Endothelial cell of umbilical vein (primary cell): ENCODE results near the gene SPINK4. TPM values are rescaled to one million over a fixed set of nuclear protein-coding genes. Genes with fewer than 3 reads are reported as not detected.

ENCODE experiments used
- BruUV-seq: library from RNA; stranded (reverse); fragments of 400-500 nt; replicated peaks from 2 replicates; lab custom pipeline; 2021; lab: Mats Ljungman, UMichigan
- CTCF ChIA-PET: fragments of 300-600, 350-600 bp; sonication (Branson Sonifier 250); formaldehyde crosslinking; loops from one replicate; lab custom pipeline; 2021; ENCODE audit warnings: antibody characterized with exemption, inconsistent platforms; lab: Charles Lee
- POLR2A ChIA-PET: fragments of 300-600, 350-600 bp; sonication (Branson Sonifier 250); formaldehyde crosslinking; loops from one replicate; lab custom pipeline; 2021; ENCODE audit warnings: antibody characterized with exemption, inconsistent platforms; lab: Charles Lee
- DNase-seq: peaks from one replicate; pipeline ENCODE4 v3.0.0-alpha.2; 2011; ENCODE audit warnings: low read depth, low spot score
- FAIRE-seq: peaks from 2 replicates; lab custom pipeline; 2011; peaks lifted over from hg19 to GRCh38; lab: Jason Lieb, UNC
- H2AFZ ChIP-seq: 2 replicates; pipeline ENCODE4 v1.6.0; 2012; ENCODE audit warnings: low read depth, low read length, control low read depth, inconsistent platforms
- H3K27ac ChIP-seq: 2 replicates; pipeline ENCODE4 v1.5.1; 2011; ENCODE audit warnings: low read depth, mild to moderate bottlenecking, control low read depth, low read length, moderate library complexity; ENCODE audit not compliant: insufficient read depth
- H3K27me3 ChIP-seq, 2 experiments: 2 replicates each; pipeline versions ENCODE4 v1.6.0 to v1.6.1; 2011; ENCODE audit warnings: low read length in 2 of 2, mixed read lengths in 1 of 2; ENCODE audit not compliant: control insufficient read depth in 2 of 2, insufficient read depth in 2 of 2
- H3K36me3 ChIP-seq, 2 experiments: 2 replicates in 1 of 2; 3 replicates in 1 of 2; pipeline ENCODE4 v1.5.1; 2011; ENCODE audit warnings: low read length in 2 of 2, mild to moderate bottlenecking in 1 of 2, moderate library complexity in 1 of 2; ENCODE audit not compliant: control insufficient read depth in 2 of 2, insufficient read depth in 2 of 2; ENCODE audit errors: extremely low read depth in 1 of 2
- H3K4me1 ChIP-seq: 3 replicates; pipeline ENCODE4 v1.5.1; 2011; ENCODE audit warnings: mild to moderate bottlenecking, low read length; ENCODE audit not compliant: control insufficient read depth, insufficient read depth; ENCODE audit errors: extremely low read depth
- H3K4me2 ChIP-seq: 2 replicates; pipeline ENCODE4 v1.6.1; 2011; ENCODE audit warnings: low read length, control low read depth, mixed read lengths; ENCODE audit not compliant: insufficient read depth
- H3K4me3 ChIP-seq, 3 experiments: fragments of 200-600 bp in 1 of 3; sonication (generic), shearing (Covaris generic) in 1 of 3; replicated peaks in 1 of 3; 2 replicates each; pipeline ENCODE4 v1.5.1; 2011 to 2016; ENCODE audit warnings: control low read depth in 3 of 3, low read length in 3 of 3, mild to moderate bottlenecking in 2 of 3, inconsistent platforms in 1 of 3, low read depth in 1 of 3, moderate library complexity in 1 of 3; ENCODE audit not compliant: insufficient read depth in 1 of 3
- H3K79me2 ChIP-seq: 2 replicates; pipeline ENCODE4 v1.6.0; 2012; ENCODE audit warnings: low read length, inconsistent platforms; ENCODE audit not compliant: control insufficient read depth, insufficient read depth
- H3K9ac ChIP-seq: replicated peaks from 2 replicates; pipeline ENCODE3; 2011; ENCODE audit warnings: low read length, control low read depth; ENCODE audit not compliant: insufficient read depth; ENCODE audit errors: extremely low read depth
- H3K9me1 ChIP-seq: replicated peaks from 3 replicates; pipeline ENCODE4 v1.6.0; 2011; ENCODE audit warnings: mild to moderate bottlenecking, low read length; ENCODE audit not compliant: control insufficient read depth, insufficient read depth; ENCODE audit errors: extremely low read depth
- H3K9me3 ChIP-seq: replicated peaks from 2 replicates; pipeline ENCODE4 v1.5.1; 2012; ENCODE audit warnings: low read length, inconsistent platforms; ENCODE audit not compliant: control insufficient read depth, insufficient read depth
- H4K20me1 ChIP-seq: replicated peaks from 2 replicates; pipeline ENCODE3; 2011; ENCODE audit warnings: mild to moderate bottlenecking, low read length; ENCODE audit not compliant: control insufficient read depth, insufficient read depth; ENCODE audit errors: extremely low read depth
- EZH2 ChIP-seq: IDR thresholded peaks from 2 replicates; pipeline ENCODE4 v1.6.1; 2012; ENCODE audit warnings: borderline replicate concordance, low read depth, mild to moderate bottlenecking, moderate library complexity, low read length, inconsistent platforms; ENCODE audit not compliant: severe bottlenecking
- FOS ChIP-seq: IDR thresholded peaks from 2 replicates; pipeline ENCODE4 v1.6.1; 2011; ENCODE audit warnings: mild to moderate bottlenecking, low read length, moderate library complexity, borderline replicate concordance; ENCODE audit not compliant: insufficient read depth
- GATA2 ChIP-seq: IDR thresholded peaks from 2 replicates; pipeline ENCODE4 v1.7.0; 2011; ENCODE audit warnings: low read depth, mild to moderate bottlenecking, moderate library complexity, mixed read lengths, low read length; ENCODE audit not compliant: insufficient read length, insufficient read depth
- JUN ChIP-seq: IDR thresholded peaks from 2 replicates; pipeline ENCODE4 v1.6.1; 2011; ENCODE audit warnings: borderline replicate concordance, low read depth; ENCODE audit not compliant: insufficient read length, insufficient read depth
- MAX ChIP-seq: IDR thresholded peaks from 2 replicates; pipeline ENCODE4 v1.6.1; 2011; ENCODE audit not compliant: insufficient read depth, insufficient read length
- MYC ChIP-seq: IDR thresholded peaks from one replicate; pipeline ENCODE4 v1.6.1; 2011; ENCODE audit warnings: mild to moderate bottlenecking, low read depth, low read length
- POLR2A ChIP-seq: IDR thresholded peaks from 2 replicates; pipeline ENCODE4 v1.6.1; 2012; ENCODE audit warnings: low read depth, mild to moderate bottlenecking, control low read depth, low read length
- POLR2AphosphoS5 ChIP-seq: IDR thresholded peaks from 2 replicates; pipeline ENCODE4 v1.6.1; 2012; ENCODE audit warnings: low read depth, mild to moderate bottlenecking, control low read depth, low read length, moderate library complexity; ENCODE audit not compliant: insufficient read depth
- dilution Hi-C: fragments of 300-500 bp; cut with MboI; formaldehyde crosslinking; loops from one replicate; pipeline ENCODE4 v1.15.0; 2019; ENCODE audit warnings: low sequenced_read_pairs; ENCODE audit not compliant: extremely low pct_ligation_motif_present
- intact Hi-C: fragments of 100-400 bp; cut with micrococcal nuclease; formaldehyde crosslinking; loops from one replicate; pipeline ENCODE4 v1.10.0; 2022
- polyA plus RNA-seq, 4 experiments: library from polyadenylated mRNA; depleted of rRNA in 3 of 4; stranded (reverse) in 3 of 4; unstranded in 1 of 4; fragments of >200 nt; gene quantifications; 2 replicates each; pipeline versions ENCODE4 v1.2.1 to v1.2.3, GENCODE V29; 2011 to 2012; ENCODE audit warnings: missing spikeins in 1 of 4
- total RNA-seq: library from RNA; stranded (reverse); gene quantifications from 2 replicates; pipeline ENCODE4 v1.2.3, GENCODE V29; 2021
- TF ChIP-seq, protein P1 (sequence below), 2 donors: IDR thresholded peaks; 1 replicate in 1 of 2; 2 replicates in 1 of 2; pipeline ENCODE4 v1.5.1; 2011; ENCODE audit warnings: low read length in 2 of 2, mild to moderate bottlenecking in 2 of 2, moderate library complexity in 2 of 2, control low read depth in 1 of 2, inconsistent platforms in 1 of 2, low read depth in 1 of 2; ENCODE audit not compliant: insufficient read depth in 1 of 2; ENCODE audit errors: extremely low read depth in 1 of 2

The SPINK4 gene
- total and polyA plus RNA-seq, 2 donors (not counting 3 experiments of a cell fraction or from before 2014, with no cell fraction given): not detected

- H3K9me3 ChIP-seq: no peaks in the 10 kb centered on the region
These were observed 9.2 kb downstream of the SPINK4 start for GRCh38 chr9:33249087-33249658.

GRCh38 chr9:33249983-33250382, 10.0 kb downstream of the SPINK4 start:
- peaks cover 11 to 15% of the 10 kb centered on the region in 2 experiments for H3K36me3 ChIP-seq
- no peak for TF ChIP-seq EZH2
- TF ChIP-seq, protein P1, sequence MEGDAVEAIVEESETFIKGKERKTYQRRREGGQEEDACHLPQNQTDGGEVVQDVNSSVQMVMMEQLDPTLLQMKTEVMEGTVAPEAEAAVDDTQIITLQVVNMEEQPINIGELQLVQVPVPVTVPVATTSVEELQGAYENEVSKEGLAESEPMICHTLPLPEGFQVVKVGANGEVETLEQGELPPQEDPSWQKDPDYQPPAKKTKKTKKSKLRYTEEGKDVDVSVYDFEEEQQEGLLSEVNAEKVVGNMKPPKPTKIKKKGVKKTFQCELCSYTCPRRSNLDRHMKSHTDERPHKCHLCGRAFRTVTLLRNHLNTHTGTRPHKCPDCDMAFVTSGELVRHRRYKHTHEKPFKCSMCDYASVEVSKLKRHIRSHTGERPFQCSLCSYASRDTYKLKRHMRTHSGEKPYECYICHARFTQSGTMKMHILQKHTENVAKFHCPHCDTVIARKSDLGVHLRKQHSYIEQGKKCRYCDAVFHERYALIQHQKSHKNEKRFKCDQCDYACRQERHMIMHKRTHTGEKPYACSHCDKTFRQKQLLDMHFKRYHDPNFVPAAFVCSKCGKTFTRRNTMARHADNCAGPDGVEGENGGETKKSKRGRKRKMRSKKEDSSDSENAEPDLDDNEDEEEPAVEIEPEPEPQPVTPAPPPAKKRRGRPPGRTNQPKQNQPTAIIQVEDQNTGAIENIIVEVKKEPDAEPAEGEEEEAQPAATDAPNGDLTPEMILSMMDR (IDR thresholded peaks at IDR 0.05; ENCODE audit: extremely low read depth in 1 of 2, insufficient read depth in 1 of 2, low read depth in 1 of 2, low read length in 2 of 2): no peak
- no peak for TF ChIP-seq MYC
- no peak for TF ChIP-seq FOS
- no peak for TF ChIP-seq POLR2AphosphoS5
- TF ChIP-seq JUN: no peak
- TF ChIP-seq MAX: no peak
- no peak for TF ChIP-seq POLR2A
- no peak for TF ChIP-seq GATA2
- BruUV-seq: no TSS peak
- H4K20me1 ChIP-seq: no peaks in the 10 kb centered on the region
- FAIRE-seq (no peak), DNase-seq (no peak)
- no peaks in the 10 kb centered on the region for H3K9me3 ChIP-seq
- CTCF ChIA-PET: no interaction called here
- intact Hi-C loops: no loop called here
- H3K9ac ChIP-seq: no peak overlapping the region
- H2AFZ ChIP-seq: no peak overlapping the region
- no peaks in the 10 kb centered on the region for H3K4me1 ChIP-seq
- H3K79me2 ChIP-seq: no peaks in the 10 kb centered on the region
- H3K9me1 ChIP-seq: no peaks in the 10 kb centered on the region
- POLR2A ChIA-PET: no interaction called here
- no peaks in the 10 kb centered on the region for H3K27me3 ChIP-seq
- no peak overlapping the region for H3K4me2 ChIP-seq
- no peak overlapping the region for H3K4me3 ChIP-seq
- no peak overlapping the region for H3K27ac ChIP-seq
- dilution Hi-C loops: no loop called here

More at GRCh38 chr9:33249087-33249658, 9.2 kb downstream of the SPINK4 start:
- dilution Hi-C loops (no loop called here), intact Hi-C loops (no loop called here)
- no peaks in the 10 kb centered on the region for H4K20me1 ChIP-seq
- no peak overlapping the region for H3K4me3 ChIP-seq
- no peak for TF ChIP-seq JUN
- no peak for TF ChIP-seq FOS
- TF ChIP-seq POLR2A: no peak
- no peak for TF ChIP-seq GATA2
- FAIRE-seq: no peak
- BruUV-seq: no TSS peak
- H3K79me2 ChIP-seq: no peaks in the 10 kb centered on the region
- ChIA-PET CTCF (interaction anchor here (1.3 kb wide), 1 partner anchor 15 kb away, joined by 3 read pairs; no protein-coding TSS in a partner anchor), POLR2A (no interaction called here)
- no peaks in the 10 kb centered on the region for H3K9me1 ChIP-seq
- no peak overlapping the region for H3K27ac ChIP-seq
- peaks cover 3 to 7% of the 10 kb centered on the region in 2 experiments for H3K36me3 ChIP-seq
- H2AFZ ChIP-seq: no peak overlapping the region
- DNase-seq: no peak
- no peak overlapping the region for H3K4me2 ChIP-seq
- H3K27me3 ChIP-seq: no peaks in the 10 kb centered on the region
- no peaks in the 10 kb centered on the region for H3K4me1 ChIP-seq
- no peak overlapping the region for H3K9ac ChIP-seq
